HG03139 (cell line): Measurements from ENCODE around the gene HOXD13.

Experiments
- ATAC-seq: cut with Tn5 transposase; IDR thresholded peaks from one replicate; pipeline ENCODE4 v1.9.1; 2021; ENCODE audit not compliant: unreplicated experiment

The HOXD13 gene

DNA sequence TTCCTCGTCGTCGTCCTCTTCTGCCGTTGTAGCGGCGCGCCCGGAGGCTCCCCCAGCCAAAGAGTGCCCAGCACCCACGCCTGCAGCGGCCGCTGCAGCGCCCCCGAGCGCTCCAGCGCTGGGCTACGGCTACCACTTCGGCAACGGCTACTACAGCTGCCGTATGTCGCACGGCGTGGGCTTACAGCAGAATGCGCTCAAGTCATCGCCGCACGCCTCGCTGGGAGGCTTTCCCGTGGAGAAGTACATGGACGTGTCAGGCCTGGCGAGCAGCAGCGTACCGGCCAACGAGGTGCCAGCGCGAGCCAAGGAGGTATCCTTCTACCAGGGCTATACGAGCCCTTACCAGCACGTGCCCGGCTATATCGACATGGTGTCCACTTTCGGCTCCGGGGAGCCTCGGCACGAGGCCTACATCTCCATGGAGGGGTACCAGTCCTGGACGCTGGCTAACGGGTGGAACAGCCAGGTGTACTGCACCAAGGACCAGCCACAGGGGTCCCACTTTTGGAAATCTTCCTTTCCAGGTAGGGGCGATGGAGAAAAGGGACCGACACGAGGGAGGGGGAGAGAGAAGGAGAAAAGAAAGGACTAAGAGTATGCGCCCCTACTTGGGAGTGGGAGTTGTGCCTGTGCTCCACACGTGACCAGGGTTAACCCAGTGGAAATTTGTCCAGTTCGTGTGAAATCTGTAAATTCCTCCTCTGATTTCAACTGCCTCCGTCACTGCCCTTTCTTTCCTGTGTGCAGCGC is 800 bp downstream of the HOXD13 start:
- ATAC-seq, result no peak

DNA sequence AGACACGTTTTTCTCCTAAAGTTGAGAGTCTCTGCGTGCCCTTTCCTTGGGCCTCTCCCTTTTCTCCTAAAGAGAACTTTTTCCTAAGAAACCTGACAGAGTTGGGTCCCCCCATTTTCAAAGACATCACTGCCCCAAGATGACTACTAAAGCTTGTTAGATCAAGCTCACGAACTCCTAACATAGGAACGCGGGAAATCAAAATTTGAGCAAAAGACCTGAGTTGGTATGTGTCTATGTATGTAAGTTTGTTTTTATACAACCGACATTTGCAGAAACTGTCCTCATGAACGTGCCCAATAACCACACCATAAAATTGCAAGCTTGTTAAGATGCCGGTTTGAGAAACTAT is 1.4 kb downstream of the HOXD13 start:
- ATAC-seq, result no peak

DNA sequence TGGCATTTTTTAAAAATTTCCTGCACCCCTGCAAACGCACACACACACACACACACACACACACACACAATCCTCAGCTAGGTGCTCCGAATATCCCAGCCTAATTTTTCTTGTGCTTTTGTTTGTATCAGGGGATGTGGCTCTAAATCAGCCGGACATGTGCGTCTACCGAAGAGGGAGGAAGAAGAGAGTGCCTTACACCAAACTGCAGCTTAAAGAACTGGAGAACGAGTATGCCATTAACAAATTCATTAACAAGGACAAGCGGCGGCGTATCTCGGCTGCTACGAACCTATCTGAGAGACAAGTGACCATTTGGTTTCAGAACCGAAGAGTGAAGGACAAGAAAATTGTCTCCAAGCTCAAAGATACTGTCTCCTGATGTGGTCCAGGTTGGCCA is 1.8 kb downstream of the HOXD13 start:
- no peak for ATAC-seq

DNA sequence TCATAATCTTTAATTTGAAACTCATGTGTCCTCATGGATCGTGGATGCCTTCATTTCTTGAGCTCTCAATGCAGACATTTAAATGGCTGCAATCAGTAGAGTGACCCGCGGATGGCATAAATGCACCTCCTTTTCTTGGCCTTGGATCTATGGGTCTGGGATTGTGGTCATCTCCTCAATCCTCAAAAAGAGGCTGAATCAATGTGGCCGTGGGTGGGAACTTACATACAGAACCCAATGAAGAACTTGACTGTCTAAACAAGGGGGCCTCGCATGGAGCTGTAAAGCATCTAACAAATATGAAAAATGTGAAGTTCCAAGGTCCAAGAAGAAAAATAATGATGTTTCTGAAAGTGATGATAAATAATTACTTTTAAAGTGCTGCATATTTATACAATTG is 2.9 kb downstream of the HOXD13 start:
- no peak for ATAC-seq

DNA sequence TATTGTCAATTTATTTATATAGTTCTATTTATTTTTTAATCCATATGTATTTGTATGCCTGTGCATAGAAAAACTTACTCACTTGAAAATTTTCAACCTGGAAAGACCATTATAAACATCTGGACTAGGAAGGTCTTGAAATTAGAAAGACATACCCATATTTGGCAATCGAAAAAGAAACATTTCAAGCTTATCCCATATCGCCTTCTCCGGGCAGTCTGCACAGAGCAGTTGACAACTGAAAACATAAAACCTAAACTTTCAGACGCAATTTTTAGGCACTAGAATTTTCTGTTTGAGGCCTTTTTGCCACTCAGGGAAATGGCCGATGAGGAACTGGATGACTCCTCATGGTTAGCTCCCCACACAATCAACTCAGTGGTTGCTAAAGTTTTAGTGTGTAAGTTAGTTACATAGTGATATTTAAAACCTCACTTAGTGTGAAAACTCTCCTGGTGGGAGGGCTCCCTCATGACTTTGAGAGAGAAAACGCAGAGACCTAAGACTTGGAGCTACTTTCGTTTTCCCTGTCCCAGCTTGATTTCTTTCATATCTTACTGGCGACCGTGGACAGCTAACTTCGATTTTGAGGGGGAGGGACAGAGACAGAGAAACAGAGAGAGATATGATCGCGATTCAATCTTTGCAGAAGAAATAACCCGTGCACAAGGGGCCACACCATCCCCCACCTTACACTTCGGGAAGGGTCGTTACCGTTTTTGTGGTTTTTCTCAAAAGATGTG is 3.9 kb downstream of the HOXD13 start:
- no peak for ATAC-seq

DNA sequence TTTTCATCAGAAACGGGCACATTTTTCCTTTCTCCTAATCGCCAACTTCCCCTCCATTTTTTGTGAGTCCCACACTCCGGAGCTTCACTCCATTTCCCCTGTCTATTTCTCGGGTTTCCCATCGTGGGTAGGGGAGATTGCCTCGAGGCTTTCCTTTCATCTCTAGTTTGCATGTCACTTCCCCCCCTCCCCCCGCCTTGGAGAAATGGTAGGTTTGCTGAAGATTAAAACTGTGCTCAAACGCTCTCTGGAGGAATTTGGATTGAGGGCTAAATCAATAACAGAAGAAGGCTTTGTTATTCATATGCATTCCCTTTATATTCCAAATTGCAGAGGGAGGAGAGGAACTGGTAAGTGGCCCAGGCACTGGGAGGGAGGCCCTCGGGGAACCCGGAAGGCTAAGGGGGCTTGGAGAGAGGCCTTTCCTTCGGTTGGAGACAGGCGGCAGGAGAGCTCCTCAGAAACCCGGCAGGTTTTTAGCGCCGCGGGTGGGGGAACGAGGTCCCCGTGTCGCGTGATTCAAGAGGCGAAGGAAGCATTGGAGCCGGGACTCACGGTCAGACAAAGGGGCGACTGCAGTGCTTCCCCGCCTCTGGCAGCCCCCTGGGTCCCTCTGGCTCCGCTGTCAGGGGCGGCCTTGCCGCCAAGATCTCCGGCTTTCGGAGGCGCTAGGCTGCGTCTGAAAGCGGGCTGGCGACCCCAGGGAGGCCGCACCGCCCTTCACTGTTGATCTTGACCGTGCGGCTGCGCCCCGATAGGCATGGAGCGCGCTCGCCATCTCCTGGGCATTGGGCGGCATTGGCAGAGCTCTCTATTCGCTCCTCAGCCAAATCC is 4.7 kb downstream of the HOXD13 start:
- peak; percentile 85 for ATAC-seq

DNA sequence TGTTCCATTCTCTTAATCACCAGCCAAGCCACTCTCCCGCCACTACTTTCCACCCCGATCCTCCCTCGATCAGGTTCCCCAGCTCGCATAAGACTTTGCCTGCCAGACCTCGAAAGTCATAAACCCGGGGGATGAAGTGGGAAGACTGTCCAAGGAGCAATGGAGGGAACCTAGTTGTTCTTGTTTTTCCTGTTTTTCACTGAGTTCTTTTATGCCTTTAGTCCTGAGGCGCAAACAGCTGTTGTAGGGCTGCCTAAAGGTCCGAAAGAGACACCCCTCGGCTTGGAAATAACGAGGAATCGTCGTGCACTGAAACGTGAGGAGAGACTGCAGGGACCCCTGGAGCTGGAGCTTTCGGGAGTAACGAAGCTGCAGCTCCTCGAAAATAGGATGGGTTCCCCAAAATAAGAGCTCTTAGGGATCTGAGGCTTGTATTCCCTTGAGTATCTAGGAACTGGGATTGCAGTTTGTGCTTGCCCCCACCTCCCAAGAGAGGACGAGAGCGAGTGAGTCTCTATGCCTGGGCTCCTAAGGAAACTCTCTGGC is 5.4 kb downstream of the HOXD13 start:
- ATAC-seq, result no peak

DNA sequence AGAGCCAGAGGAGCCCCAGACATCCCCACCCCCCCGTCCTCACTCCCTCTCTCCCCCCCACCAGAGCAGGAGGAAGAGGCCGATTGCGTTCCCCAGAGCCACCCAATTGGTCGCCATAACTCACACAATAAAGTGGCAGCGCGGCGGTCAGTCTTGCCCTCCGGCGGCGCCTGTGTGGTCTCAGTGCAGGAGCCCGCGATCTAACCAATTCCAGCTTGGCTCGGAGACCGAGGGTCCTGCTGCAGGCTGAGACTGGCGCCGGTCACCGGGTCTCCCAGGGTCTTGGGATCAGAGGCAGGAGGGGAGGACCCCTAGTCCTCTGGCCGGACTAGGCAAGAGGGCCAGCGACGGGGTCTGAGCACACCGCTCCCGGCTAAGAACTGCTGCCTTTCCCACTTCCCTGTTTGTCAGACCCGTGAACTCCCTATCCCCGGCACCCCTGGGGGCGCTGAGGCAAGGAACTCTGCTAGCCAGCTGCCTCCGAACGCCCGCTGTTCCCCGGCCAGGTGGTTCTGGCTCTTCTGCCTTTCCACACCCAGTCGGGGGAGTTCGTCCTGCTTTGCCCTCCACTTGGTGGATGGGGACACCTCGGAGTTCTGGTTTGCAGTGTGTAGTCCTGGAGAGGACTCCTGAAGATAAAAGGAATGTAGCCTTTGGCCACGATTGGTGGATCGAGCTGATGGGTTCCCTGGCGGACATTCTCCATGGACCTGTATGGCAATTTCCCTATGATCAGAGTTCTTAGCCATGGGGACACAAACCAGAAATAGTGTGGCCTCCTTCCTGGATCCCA is 6.0 kb downstream of the HOXD13 start:
- ATAC-seq, result no peak

DNA sequence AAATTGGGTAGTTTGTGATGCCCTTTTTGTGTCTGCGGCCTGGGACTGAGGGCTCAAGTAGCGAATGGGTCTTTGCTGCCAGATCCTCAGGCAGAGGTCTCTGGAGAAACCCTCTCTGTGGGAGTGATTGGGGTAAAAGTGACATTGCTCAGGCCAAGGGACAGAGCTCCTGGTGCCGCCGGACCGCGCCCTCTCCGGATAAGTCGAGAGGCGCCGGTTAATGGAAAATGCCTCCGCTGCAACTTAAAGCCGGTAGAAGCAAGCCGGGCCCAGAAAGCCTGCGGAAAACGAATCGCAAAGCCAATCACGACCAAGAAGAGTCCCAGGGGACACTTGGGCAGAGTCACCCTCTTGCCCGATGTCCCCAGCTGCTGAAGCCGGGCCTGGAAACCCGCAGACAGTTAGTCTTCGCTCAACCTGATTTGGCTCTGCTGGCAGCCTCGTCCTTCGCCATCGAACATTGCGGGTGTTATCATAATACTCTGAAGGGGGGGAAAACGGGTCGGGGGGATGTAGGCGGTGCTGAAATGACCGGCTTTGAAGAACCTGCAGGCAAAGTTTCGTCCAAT is 6.7 kb downstream of the HOXD13 start:
- no peak for ATAC-seq

DNA sequence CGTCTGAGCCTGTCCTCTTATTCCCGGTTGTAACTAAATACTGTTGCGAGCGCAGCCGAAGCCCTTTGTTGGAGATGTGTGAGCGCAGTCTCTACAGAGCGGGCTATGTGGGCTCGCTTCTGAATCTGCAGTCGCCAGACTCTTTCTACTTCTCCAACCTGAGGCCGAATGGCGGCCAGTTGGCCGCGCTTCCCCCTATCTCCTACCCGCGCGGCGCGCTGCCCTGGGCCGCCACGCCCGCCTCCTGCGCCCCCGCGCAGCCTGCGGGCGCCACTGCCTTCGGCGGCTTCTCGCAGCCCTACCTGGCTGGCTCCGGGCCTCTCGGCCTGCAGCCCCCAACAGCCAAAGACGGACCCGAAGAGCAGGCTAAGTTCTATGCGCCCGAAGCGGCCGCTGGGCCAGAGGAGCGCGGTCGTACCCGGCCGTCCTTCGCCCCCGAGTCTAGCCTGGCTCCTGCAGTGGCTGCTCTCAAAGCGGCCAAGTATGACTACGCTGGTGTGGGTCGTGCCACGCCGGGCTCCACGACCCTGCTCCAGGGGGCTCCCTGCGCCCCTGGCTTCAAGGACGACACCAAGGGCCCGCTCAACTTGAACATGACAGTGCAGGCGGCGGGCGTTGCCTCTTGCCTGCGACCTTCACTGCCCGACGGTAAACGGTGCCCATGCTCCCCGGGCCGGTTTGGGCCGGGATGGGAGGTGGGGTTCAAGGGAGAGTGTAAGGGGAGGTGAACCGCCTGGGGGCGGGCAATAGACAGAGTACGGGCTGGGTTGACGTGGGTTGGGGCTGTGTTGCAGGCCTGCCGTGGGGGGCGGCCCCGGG is 7.4 kb downstream of the HOXD13 start, which contains the start of gene HOXD12:
Gene HOXD12 (plus strand): TSS at position 68 of the 819 bp plus-strand sequence. CDS start 7 bp downstream, at position 75.
- ATAC-seq, result no peak

DNA sequence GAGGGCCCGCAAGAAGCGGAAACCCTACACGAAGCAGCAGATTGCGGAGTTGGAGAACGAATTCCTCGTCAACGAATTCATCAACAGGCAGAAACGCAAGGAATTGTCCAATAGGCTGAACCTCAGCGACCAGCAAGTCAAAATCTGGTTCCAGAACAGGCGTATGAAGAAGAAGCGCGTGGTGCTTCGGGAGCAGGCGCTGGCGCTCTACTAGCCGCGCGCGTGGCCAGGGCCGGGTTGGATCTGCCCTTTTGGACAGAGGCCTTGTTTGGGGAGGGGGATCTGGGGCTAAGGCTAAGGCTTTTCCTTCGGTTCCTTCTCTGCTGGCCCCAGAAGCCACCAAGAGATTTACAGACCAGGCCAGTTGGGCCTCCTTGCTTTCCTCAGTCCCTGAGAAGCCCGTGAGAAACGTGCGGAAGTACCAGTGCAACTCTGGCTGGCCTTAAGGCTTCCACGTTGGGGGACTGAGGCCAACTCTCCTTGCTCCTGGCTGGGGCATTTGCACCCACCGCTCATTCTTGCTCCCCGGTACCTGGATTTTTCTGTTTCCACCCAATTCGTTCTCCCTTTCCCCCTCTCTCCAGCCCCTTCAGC is 8.1 kb downstream of the HOXD13 start:
- ATAC-seq, result no peak

DNA sequence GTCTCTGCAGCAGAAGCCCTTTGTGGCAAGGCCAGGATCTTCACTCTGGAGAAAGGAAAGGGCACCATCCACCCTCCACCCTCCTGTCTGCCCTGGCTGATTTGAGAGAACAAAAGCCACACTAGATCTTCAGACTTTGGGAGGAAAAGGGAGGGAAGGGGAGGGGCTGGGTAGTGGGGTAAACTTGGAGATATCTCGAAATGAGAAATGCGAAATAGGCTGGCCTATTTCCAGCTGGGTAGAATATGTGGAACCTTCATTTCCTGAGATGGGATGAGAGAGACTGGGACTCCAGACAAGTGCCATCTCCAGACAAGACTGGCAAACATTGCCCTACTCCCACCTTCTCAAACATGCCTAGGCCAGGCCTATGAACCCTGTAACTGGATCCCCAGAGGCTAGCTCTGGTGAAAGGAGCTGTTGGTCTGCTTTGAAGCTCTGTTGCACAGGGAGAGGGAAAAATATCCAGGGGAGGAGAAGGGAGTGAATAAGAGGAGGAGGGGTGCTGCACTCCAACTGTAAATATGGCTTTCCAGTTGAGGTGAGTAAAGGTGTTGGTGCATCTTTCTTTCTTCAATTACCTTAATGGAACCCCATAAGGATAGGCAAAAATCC is 8.8 kb downstream of the HOXD13 start:
- no peak for ATAC-seq

DNA sequence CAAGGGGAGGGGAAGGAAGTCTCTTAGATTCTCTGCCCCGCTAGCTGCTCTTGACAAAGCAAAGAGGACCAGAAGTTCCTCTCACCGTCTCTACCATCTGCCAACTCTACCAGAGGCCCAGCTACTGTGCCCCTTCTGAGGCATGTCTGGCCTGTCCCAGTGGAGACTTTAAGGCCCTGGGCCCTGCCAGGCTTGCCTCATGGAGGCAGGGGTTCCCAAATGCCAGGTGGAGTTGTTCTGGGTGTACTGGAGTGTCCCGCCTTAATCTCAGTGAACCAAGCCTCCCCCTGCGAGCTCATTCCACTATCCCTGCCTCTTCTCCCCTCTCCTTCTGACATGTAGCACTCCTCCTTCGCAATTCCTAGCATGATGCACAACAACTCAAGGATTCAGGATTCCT is 9.3 kb downstream of the HOXD13 start:
- no peak for ATAC-seq

DNA sequence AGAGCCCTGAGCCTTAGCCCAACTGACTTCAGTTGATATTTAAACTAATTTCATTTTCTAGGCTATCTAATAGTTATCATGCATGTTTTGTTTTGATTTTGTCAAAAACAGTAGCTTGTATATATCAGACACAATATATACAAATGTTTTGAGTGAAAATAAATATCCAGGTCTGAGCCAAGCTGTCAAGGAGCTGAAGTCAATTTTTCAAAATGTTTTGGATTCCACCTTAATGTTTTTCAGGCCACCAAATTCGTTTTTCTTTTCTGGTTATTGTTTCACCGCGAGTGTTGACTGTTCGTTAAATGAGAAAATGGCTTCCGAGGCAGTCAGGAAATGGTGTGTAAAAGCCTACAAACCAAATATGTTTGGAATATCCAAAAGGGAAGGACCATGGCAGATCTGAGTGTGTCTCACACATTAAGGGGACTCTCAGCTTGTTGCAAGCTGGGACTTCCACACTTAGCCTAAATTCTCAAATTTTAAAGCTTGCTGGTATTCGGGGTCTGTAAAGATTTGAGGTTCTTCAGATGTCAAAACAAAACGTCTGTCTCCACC is 9.9 kb downstream of the HOXD13 start:
- no peak for ATAC-seq

DNA sequence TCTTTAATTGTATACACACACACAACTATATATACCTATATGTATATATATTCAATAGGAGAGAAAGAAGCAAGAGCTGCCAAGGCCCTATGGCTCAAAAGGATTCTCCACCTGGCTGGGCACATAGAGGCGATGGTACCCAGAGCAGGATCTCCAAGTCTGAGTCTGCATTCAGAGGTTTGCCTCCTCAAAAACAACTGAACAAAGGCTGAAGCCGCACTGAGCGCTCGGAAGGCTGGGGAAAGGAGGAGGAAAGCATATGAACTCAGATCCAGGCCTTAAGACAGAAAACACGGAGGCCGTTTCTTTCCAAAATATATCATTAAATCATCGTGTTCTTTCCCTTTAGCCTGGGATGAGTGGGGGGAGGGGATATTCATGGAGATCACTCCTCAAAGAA is 10.7 kb downstream of the HOXD13 start:
- ATAC-seq, result no peak

DNA sequence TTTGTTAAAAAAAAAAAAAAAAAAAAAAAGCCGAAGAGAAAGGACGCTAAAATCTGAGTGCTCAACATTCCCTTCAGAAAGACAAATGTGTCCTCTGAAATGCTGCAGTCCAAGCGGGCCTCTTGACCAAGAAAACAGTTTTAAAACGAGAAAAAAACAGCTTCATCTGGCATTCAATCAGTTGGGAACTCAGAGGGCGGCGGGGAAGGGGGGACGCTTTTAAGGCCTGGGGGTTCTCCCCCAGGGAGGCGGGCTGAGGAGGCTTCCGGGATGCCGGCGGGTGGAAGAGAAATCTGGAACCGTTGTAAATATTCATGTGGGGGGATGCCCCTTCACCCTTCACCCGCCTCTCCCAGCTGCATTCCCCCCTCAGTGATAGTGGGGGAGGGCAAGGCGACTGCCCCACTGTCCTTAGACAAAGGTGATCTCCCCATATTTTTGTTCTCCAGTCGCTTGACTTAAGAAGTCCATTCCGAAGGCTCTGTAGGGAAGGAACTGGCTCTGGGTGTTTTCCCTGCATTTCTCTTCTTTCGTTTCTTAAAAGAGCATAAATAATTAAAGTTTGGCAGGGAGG is 11.3 kb downstream of the HOXD13 start:
- no peak for ATAC-seq

DNA sequence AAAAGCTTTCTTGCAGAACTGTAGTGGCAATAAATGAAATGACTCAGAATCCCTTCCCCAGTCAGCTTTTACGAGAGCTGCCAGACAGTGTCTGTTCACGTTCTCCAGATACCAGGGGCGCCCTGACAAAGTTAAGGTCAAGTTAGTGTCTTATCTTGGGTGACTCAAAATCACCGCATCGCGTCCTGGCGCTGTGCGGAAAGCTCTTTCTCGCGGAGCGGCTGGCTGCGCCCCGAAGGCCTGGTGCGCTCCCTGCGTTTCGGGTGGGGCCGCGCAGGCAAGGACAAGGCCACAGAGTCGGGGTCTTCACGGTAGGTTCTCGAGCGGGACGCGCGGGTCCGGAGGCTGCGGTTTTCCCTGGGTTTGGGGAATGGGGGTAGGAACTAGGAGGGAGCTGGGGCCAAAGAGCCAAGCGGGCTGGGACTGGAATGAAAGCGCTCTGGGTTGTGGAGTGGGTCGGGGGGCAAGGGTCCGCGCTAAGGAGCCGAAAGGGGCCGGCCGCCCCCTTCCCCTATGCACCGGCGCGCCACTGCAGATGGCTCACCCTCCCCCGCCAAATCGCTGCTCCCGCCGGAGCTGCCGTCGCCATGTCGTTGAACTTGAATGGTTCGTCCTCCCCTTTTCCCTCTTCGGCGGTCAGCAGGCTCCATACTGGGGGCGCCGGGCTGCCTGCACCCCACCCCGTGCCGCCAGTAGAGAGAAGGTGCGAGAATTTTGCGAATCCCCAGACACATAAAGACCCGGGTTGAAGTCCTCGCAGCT is 12.0 kb downstream of the HOXD13 start:
- ATAC-seq, result no peak
